GM23338 (cell line): ENCODE results near the gene COL2A1. TPM values are rescaled to one million over a fixed set of nuclear protein-coding genes. Genes with fewer than 3 reads are reported as not detected.

ENCODE experiments used
- ATAC-seq: fragments of 200-7000 bp; cut with Tn5 transposase; 3 replicates; pipeline ENCODE4 v1.9.1; 2020
- DNase-seq: peaks from one replicate; pipeline ENCODE4 v3.0.0-alpha.2; 2015; ENCODE audit warnings: low spot score
- H2AFZ ChIP-seq: fragments of 200-600 bp; sonication (generic); 2 replicates; pipeline ENCODE4 v1.8.0; 2016; ENCODE audit warnings: antibody characterized with exemption, mild to moderate bottlenecking, moderate library complexity
- H3F3A ChIP-seq: fragments of 200-600 bp; sonication (generic); replicated peaks from 2 replicates; pipeline ENCODE4 v1.8.0; 2017; ENCODE audit warnings: antibody characterized with exemption, mixed run types, low read depth
- H3K27ac ChIP-seq: fragments of 200-600 bp; sonication (generic); 2 replicates; pipeline ENCODE4 v1.6.1; 2016; ENCODE audit warnings: low read depth
- H3K27me3 ChIP-seq: fragments of 200-600 bp; sonication (generic); 2 replicates; pipeline ENCODE4 v1.8.0; 2016; ENCODE audit warnings: mild to moderate bottlenecking, mixed run types, moderate library complexity; ENCODE audit not compliant: insufficient read depth
- H3K36me3 ChIP-seq: fragments of 200-600 bp; sonication (generic); 2 replicates; pipeline ENCODE4 v1.8.0; 2016; ENCODE audit warnings: mild to moderate bottlenecking; ENCODE audit not compliant: insufficient read depth
- H3K4me1 ChIP-seq: fragments of 200-600 bp; sonication (generic); 2 replicates; pipeline ENCODE4 v1.8.0; 2016; ENCODE audit warnings: mild to moderate bottlenecking, moderate library complexity; ENCODE audit not compliant: insufficient read depth
- H3K4me2 ChIP-seq: fragments of 200-600 bp; sonication (generic); 2 replicates; pipeline ENCODE4 v1.7.1; 2017; ENCODE audit warnings: mixed run types
- H3K4me3 ChIP-seq: fragments of 200-600 bp; sonication (generic); 2 replicates; pipeline ENCODE4 v1.6.1; 2016; ENCODE audit warnings: mixed run types
- H3K79me2 ChIP-seq: fragments of 200-600 bp; sonication (generic); replicated peaks from 2 replicates; pipeline ENCODE4 v1.8.0; 2017; ENCODE audit warnings: mild to moderate bottlenecking; ENCODE audit not compliant: insufficient read depth
- H3K9me2 ChIP-seq: fragments of 200-600 bp; sonication (generic); 2 replicates; pipeline ENCODE4 v1.8.0; 2017; ENCODE audit not compliant: insufficient read depth
- H4K20me1 ChIP-seq: fragments of 200-600 bp; sonication (generic); replicated peaks from 2 replicates; pipeline ENCODE4 v1.8.0; 2017; ENCODE audit warnings: mild to moderate bottlenecking; ENCODE audit not compliant: insufficient read depth
- H3K27ac Mint-ChIP-seq: 2 replicates; pipeline ENCODE4 v1.8.0; 2020; ENCODE audit warnings: inconsistent platforms, mild to moderate bottlenecking, moderate library complexity, mixed read lengths
- H3K27me3 Mint-ChIP-seq: 3 replicates; pipeline ENCODE4 v1.8.0; 2022; ENCODE audit warnings: low read depth, mild to moderate bottlenecking, moderate library complexity, mixed read lengths, inconsistent platforms; ENCODE audit not compliant: insufficient read depth, poor library complexity
- H3K36me3 Mint-ChIP-seq: 3 replicates; pipeline ENCODE4 v1.8.0; 2021; ENCODE audit warnings: low read depth, mild to moderate bottlenecking, inconsistent platforms, moderate library complexity, mixed read lengths
- H3K4me1 Mint-ChIP-seq: 3 replicates; pipeline ENCODE4 v1.8.0; 2020; ENCODE audit warnings: mild to moderate bottlenecking, inconsistent platforms, mixed read lengths
- H3K4me3 Mint-ChIP-seq: 3 replicates; pipeline ENCODE4 v1.8.0; 2021; ENCODE audit warnings: moderate library complexity, mild to moderate bottlenecking, inconsistent platforms, mixed read lengths
- H3K9me3 Mint-ChIP-seq: 3 replicates; pipeline ENCODE4 v1.8.0; 2020; ENCODE audit warnings: moderate library complexity, mild to moderate bottlenecking, inconsistent platforms, mixed read lengths
- CREB1 ChIP-seq: fragments of 250-450 bp; sonication (Bioruptor Pico); IDR thresholded peaks from 2 replicates; pipeline ENCODE4 v1.5.0; 2020; ENCODE audit warnings: low read depth, mild to moderate bottlenecking, moderate library complexity
- CTCF ChIP-seq, 2 experiments: fragments of 200-600 bp in 1 of 2; sonication (generic) in 1 of 2; conservative IDR thresholded peaks; 2 replicates each; pipeline versions ENCODE4 v1.5.1 to v1.6.1; 2016 to 2017; ENCODE audit warnings: antibody characterized with exemption in 2 of 2, low read depth in 2 of 2, mild to moderate bottlenecking in 2 of 2, moderate library complexity in 1 of 2
- EZH2 ChIP-seq: fragments of 200-600 bp; sonication (generic); IDR thresholded peaks from one replicate; pipeline ENCODE4 v1.8.0; 2017; ENCODE audit warnings: antibody characterized with exemption, mild to moderate bottlenecking, low read depth; ENCODE audit not compliant: unreplicated experiment
- EZH2phosphoT487 ChIP-seq: fragments of 200-600 bp; sonication (generic); IDR thresholded peaks from one replicate; pipeline ENCODE4 v1.8.1; 2018; ENCODE audit warnings: antibody characterized with exemption; ENCODE audit not compliant: unreplicated experiment
- JUNB ChIP-seq: IDR thresholded peaks from one replicate; pipeline ENCODE4 v1.6.1; 2016; ENCODE audit warnings: antibody characterized with exemption; ENCODE audit not compliant: unreplicated experiment
- STAT1 ChIP-seq: IDR thresholded peaks from one replicate; pipeline ENCODE4 v1.6.1; 2016; ENCODE audit warnings: antibody characterized with exemption; ENCODE audit not compliant: unreplicated experiment
- ZNF114 ChIP-seq: fragments of 250-450 bp; sonication (Bioruptor Pico); IDR thresholded peaks from 2 replicates; pipeline ENCODE4 v1.5.0; 2020; ENCODE audit warnings: mild to moderate bottlenecking, moderate library complexity
- ZNF331 ChIP-seq: fragments of 250-450 bp; sonication (Bioruptor Pico); IDR thresholded peaks from 2 replicates; pipeline ENCODE4 v1.5.0; 2020; ENCODE audit warnings: low read depth, mild to moderate bottlenecking, moderate library complexity
- ZNF462 ChIP-seq: fragments of 250-450 bp; sonication (Bioruptor Pico); IDR thresholded peaks from 2 replicates; pipeline ENCODE4 v1.5.0; 2020; ENCODE audit warnings: mild to moderate bottlenecking, moderate library complexity
- polyA plus RNA-seq: library from polyadenylated mRNA; unstranded; fragments of >200 nt; fragmentation: Nextera tagmentation; extraction: Ambion mirVana; gene quantifications from 2 replicates; pipeline ENCODE4 v1.2.1, GENCODE V29; 2016
- total RNA-seq: library from RNA; depleted of rRNA; stranded (reverse); fragments of >200 nt; shearing (Covaris generic); gene quantifications from 2 replicates; pipeline ENCODE4 v1.2.3, GENCODE V29; 2014
- TF ChIP-seq, protein P1 (sequence below): IDR thresholded peaks from one replicate; pipeline ENCODE4 v1.6.1; 2018; ENCODE audit warnings: antibody characterized with exemption; ENCODE audit not compliant: unreplicated experiment

The COL2A1 gene
- total and polyA plus RNA-seq, 2 experiments from 2014 or later: 7.0 to 24.6 TPM

DNA sequence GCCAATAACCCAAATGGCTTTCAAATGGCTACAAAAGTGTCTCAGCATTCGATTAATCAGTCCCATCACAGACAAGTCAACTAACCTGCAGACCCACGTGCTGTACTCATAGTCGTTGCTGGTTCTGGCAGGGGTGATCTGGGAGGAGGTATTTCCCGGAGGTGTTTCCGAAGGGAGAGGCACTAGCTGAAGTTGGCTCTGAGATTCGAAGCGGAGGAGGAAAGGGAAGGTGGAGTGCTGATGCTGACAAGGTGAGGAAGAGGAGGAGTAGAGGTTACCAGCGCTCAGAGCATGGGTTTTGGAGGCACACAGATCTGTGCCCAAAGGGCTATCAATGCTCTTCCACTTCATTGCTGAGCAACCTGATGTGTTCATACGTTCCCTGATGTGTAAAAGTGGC lies 20.5 kb upstream of the COL2A1 start:
- Histone ChIP-seq H3K4me3 (no peak overlapping the region), H3K4me1 (peaks cover 20% of the 10 kb centered on the region), H3K4me2 (no peak overlapping the region), H2AFZ (no peak overlapping the region), H3K36me3 (no peaks in the 10 kb centered on the region), H4K20me1 (peaks cover 22% of the 10 kb centered on the region), H3K9me2 (no peaks in the 10 kb centered on the region), H3F3A (no peaks in the 10 kb centered on the region), H3K79me2 (no peaks in the 10 kb centered on the region), H3K27ac (no peak overlapping the region), H3K27me3 (peaks cover 100% of the 10 kb centered on the region)
- ATAC-seq (no peak), DNase-seq (no peak)
- Mint-ChIP-seq H3K27ac (no peak overlapping the region), H3K36me3 (no peaks in the 10 kb centered on the region; the same call in 2 of the 3 replicates), H3K27me3 (peaks cover 100% of the 10 kb centered on the region), H3K4me1 (peaks cover 33% of the 10 kb centered on the region), H3K4me3 (no peak overlapping the region), H3K9me3 (no peaks in the 10 kb centered on the region)
- TF ChIP-seq, protein P1, sequence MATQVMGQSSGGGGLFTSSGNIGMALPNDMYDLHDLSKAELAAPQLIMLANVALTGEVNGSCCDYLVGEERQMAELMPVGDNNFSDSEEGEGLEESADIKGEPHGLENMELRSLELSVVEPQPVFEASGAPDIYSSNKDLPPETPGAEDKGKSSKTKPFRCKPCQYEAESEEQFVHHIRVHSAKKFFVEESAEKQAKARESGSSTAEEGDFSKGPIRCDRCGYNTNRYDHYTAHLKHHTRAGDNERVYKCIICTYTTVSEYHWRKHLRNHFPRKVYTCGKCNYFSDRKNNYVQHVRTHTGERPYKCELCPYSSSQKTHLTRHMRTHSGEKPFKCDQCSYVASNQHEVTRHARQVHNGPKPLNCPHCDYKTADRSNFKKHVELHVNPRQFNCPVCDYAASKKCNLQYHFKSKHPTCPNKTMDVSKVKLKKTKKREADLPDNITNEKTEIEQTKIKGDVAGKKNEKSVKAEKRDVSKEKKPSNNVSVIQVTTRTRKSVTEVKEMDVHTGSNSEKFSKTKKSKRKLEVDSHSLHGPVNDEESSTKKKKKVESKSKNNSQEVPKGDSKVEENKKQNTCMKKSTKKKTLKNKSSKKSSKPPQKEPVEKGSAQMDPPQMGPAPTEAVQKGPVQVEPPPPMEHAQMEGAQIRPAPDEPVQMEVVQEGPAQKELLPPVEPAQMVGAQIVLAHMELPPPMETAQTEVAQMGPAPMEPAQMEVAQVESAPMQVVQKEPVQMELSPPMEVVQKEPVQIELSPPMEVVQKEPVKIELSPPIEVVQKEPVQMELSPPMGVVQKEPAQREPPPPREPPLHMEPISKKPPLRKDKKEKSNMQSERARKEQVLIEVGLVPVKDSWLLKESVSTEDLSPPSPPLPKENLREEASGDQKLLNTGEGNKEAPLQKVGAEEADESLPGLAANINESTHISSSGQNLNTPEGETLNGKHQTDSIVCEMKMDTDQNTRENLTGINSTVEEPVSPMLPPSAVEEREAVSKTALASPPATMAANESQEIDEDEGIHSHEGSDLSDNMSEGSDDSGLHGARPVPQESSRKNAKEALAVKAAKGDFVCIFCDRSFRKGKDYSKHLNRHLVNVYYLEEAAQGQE: no peak
- no peak for TF ChIP-seq ZNF114 (CRISPR knock-in tag)
- no peak for TF ChIP-seq EZH2
- TF ChIP-seq CTCF (conservative IDR thresholded peaks at IDR 0.05; ENCODE audit: low read depth in 2 of 2): no peak
- no peak for TF ChIP-seq ZNF331
- TF ChIP-seq JUNB: no peak
- TF ChIP-seq EZH2phosphoT487: no peak
- no peak for TF ChIP-seq CREB1 (CRISPR knock-in tag)
- no peak for TF ChIP-seq STAT1
- no peak for TF ChIP-seq ZNF462 (CRISPR knock-in tag)
